NCI-H510A treated with DMSO at 0.1 percent for 48 hours (cell line): ENCODE measurements around the gene PTPRM.

Experiments used
- DNase-seq: peaks from one replicate; lab custom pipeline; 2025; lab: John Stamatoyannopoulos, UW

The PTPRM gene

DNA sequence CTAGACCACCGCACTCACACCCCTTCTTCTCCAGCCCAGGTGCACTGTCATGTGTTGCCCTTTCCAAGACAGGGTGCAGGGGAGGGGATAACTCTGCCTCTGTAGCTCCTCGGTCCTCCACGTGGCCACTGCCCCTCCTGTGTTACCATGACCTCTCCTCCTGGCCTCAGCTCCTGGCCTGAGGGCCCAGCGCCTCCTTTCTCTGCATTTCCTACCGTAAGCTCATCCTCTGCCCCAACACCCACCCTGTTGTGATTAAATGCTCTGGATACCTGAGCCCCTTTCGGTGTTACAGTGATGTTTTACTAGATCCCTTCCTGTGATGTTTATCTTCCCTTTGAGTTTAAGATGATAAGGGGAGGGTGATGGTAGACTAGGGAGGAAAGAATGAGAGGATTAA lies 242.3 kb downstream of the PTPRM start:
- DNase-seq = no peak

GRCh38 chr18:7809978-7810377 lies 242.9 kb downstream of the PTPRM start:
- no peak for DNase-seq

- DNase-seq = no peak
Measured at GRCh38 chr18:7812431-7813063, 245.4 kb downstream of the PTPRM start.

DNA sequence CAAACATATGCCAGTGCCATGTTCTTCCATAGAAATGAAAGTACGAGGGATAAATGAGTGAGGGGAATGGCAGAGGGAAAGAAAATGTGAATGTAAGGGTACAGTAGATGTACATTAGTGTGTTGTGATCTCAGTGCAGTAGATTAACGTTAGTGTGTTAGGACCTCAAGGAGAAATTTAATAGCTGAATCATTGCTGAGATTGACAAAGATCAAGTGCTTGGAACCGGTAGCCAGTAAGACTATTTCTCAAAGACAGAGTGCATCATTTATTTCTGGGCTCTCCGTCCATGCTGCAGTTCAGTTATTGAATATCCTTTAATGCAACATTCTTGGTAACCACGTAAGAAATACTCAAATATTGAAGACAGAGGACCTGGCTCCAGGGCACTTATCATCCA lies 246.0 kb downstream of the PTPRM start:
- no peak for DNase-seq

DNA sequence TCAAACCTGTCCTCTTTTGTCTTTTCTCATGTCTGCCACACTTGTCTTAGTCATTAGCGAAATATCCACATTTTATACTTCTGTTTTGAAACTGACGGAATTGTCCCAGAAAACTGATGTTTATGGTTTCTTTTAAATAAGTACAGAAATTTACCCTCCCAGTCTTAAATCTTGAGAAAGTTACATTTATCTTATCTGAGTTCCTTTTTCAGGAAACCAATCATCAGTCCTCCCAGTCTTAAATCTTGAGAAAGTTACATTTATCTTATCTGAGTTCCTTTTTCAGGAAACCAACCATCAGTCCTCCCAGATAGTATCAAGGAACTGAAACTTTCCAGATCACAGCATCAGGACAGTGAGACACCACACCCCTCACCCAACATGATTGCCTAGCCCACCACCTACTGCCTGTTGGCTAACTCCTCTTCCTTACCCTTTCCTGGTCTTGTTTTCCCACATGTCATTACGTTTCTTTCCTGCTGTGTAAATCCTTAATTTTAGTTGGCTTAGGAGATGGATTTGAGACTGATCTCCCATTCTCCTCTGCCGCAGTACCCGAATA lies 247.7 kb downstream of the PTPRM start:
- DNase-seq = no peak

GRCh38 chr18:7815787-7816186 lies 248.7 kb downstream of the PTPRM start:
- DNase-seq = no peak

DNA sequence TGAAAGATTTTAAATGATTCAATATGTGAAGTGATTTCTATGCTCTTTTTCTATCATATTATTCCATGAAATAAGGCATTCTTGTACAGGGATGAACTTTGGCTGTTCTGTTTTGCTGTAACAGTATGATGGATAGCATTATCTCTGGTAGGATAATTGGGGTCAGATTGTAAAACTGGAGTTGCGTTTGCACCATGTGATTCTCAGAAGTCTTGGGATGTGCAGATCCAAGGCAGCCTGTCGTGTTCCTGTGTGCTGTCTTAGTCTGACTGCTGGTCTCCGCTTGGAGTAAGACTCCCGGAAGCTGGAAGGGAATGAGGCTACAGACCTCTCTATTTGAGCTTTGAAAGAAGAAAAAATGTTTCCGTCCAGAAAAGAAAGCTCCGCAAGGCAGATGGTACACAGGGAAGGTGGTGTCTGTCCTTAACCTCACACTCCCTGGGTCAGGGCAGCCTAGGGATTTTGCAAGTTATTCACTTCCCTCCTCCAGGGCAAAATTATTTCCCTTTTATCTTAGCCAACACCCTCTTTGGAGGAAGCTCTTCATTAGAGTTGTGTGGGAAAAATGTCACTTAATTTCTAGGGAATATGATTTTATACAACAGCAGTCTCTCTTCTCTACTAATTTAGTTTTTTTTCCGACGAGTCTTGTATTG lies 250.6 kb downstream of the PTPRM start:
- DNase-seq = no peak

DNA sequence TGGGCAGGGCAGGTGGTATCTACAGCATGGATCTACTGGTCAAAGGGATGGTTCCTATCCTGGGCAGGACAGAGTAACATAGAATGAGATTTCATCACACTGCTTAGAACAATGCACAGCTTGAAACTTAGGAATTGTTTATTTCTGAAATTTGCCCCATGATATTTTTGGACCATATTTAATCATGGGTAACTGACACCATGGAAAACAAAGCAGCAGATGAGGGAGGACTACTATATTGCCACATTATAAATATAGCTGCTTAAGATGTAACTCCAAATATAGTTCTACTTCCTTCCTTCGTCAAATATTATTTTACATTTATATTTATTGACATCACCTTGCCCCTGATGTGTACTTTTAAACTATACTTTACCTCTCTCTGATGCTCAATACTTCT lies 254.7 kb downstream of the PTPRM start:
- DNase-seq = no peak

GRCh38 chr18:7822435-7823331 lies 255.6 kb downstream of the PTPRM start:
- no peak for DNase-seq

DNA sequence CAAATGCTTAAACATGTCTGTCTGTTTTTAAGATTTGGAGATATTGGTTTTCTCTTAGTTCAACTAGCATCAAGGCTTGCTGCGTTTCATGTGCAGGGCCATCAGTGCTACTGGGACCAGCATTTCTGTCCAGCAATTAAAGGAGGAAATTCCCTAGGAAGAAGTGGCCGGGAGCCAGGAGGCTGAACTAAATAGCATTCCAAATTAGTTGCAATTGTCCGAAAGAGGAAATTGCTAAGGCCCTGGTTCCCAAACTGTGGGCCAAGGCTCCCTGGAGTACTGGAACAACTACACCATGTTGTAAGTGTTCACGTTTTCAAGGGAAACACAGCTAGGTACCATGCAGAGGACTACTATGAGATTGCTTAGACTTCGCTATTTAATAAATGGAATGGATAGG lies 257.9 kb downstream of the PTPRM start:
- no peak for DNase-seq

DNA sequence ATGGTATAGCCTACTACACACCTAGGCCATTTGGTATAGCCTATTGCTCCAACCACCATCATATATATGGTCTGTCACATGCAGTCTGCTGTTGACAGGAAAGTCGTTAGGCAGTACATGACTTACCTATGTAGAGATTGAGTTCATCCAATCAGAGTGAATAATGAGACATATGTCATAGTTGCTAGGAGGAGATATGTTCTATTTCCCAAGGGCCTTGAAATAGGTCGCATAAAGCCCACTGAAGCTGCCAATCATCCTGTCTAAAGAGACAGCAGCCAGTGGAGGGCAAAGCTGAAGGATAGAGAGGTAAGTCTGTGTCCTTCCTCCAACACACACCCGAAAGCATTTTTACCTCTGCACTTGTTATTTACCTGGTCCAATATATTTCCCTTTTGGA lies 263.4 kb downstream of the PTPRM start:
- DNase-seq = peak; percentile 89

DNA sequence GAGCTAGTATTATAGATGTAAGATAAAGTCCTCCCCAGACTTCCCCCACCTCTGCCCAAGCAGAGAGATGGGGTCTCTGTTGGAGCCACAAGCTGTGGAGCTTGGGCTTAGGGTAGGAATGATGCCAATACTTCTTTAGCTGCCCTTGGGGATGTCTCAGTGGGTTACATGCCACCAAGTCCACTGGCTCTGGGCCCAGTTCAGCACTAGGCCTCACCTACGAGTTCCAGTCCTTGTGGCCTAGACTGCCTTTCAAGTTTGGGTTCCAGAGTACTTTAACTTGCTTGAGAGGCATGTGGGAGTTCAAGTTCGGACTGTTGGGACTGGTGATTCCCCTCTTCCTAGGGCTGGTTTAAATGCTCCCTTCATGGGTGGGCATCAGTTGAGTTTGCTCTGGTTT lies 272.4 kb downstream of the PTPRM start:
- DNase-seq = no peak

- no peak for DNase-seq
Measured at GRCh38 chr18:7840411-7840810, 273.3 kb downstream of the PTPRM start.

GRCh38 chr18:7844017-7844416 lies 276.9 kb downstream of the PTPRM start:
- no peak for DNase-seq

DNA sequence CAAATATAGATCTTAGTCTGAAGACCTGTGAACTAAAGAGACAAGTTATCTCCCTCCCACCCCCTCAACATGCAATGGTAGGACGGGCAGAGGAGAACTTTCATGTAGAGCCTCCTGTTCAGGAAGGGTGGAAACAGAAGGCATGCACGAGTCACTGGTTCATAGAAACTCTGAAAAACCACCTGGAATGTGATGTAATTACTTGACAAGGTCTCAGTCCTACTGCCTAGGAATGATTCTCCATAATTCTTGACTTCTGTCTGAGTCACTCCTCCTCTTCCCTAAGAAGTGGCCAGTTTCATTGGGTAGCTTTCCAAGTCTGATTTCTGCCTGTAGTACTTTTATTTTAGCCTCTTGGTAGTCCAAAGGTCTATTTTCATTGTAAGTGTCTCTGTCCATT lies 277.3 kb downstream of the PTPRM start:
- DNase-seq = no peak

- DNase-seq = no peak
Measured at GRCh38 chr18:7846335-7846734, 279.2 kb downstream of the PTPRM start.

GRCh38 chr18:7847357-7848053 lies 280.4 kb downstream of the PTPRM start:
- no peak for DNase-seq

- no peak for DNase-seq
Measured at GRCh38 chr18:7848054-7848412, 280.9 kb downstream of the PTPRM start.

GRCh38 chr18:7850446-7850845 lies 283.3 kb downstream of the PTPRM start:
- no peak for DNase-seq

- DNase-seq = peak; percentile 71
Measured at GRCh38 chr18:7855028-7855427, 287.9 kb downstream of the PTPRM start.

DNA sequence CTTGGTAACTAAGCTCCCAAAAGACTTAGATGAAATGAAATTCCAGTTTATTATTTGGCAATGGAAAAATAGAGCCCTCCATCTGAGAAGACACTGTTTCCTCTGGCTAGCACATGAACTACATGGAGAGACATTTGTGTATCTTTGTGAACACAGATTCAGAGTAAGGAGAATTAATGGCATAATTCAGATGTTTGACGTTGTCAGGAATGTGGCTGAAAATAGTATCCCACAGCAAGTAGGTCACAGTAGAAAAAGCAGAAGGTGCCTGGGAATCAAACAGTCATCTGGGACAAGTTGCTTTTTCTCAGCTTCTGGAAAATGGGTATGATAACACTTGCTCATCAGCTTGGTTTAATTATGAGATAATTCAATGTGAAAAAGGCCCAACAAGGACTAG lies 288.6 kb downstream of the PTPRM start:
- DNase-seq = no peak

DNA sequence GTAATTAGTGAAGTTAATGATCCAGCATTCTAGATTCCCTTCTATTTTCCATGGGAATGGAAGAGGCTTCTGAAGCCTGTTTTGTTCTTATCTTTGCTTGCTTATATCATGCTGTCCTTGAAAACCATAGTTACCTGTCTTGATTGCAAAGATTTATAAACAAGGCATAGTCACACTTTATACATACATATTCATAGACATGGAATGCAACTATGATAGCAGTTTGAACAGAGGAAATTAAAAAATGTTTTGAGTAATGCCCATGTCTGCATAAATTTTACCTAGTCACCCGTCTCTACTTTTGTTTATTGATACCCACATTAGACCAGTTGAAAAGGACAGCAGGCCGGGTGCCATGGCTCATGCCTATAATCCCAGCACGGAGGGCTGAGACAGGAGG lies 289.0 kb downstream of the PTPRM start:
- no peak for DNase-seq
